ENCODE results near the gene EXOC6B. TPM values are rescaled to one million over a fixed set of nuclear protein-coding genes. Genes with fewer than 3 reads are reported as not detected.
"Not testable (repeated sequence)": the region's sequence is repeated elsewhere in the genome, so short reads cannot be mapped to it uniquely, and the experiment has no call there.

Gene EXOC6B
- total RNA-seq, 1 experiment from 2014 or later, result 8.4 TPM

DNA sequence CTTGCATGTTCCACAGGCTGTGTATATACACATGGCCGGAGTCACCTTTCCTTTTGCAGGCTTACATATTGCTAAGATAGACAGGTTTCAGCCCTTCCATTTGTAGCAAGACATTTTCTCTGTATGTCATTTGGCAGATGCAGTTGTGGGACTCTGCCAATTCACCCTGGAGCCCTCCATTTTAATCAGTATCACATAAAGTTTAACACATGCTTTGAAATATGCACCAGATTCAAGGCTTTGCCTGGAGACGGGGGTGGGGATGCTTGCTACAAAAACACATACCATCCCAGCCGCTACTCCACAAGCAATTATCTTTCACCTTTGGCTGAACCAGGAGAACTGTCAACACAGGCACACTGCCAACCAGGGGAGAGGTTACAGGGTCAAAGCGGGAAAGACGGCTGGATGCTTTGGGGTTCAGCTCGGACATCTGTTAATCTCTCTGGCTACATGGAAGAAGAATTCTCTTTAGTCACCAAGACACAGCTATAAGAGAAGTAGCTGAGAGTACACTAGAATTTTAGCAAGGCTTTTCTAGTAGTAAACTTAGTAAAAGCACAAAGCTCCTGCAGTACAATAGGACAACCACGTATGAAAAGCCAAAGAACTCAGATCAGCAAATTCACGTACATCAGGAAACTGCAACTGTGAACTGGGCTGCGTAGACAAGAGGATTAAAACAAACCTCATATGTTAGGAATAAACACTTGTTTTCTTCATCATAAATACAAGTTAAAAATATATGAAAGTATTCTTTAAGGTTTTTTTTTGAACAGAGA, 130.9 kb downstream of the EXOC6B start:
- DNase-seq (ENCODE audit: extremely low read depth, low read depth), result no peak

DNA sequence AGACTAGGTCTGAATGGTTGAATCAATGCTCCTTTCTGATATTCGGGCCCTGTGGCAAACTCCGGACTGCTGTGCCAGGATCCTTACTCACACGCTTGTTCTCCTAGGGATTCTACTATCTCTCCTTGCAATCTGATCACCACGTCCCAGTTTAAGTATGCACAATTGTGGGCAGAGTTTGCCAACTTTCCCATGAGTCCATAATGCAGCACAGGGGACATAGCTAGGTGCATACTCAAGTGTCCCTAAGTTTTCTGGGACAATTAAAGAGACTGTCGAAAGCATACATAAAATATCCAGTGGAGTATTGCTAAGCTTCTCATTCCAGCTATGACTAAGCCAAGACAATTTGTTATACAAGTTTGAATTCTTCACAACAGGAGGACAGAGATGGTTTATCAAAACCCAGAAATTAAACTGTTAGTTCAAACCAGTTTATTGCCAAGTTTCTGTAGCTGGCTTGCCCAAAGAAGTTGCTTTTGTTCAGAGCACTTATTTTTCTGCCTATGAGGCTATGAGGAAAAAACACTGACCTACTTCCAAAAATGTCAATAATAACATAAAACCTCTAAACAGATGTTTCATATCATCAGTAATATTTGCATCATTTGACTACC, 136.1 kb downstream of the EXOC6B start:
- no peak for DNase-seq (ENCODE audit: extremely low read depth, low read depth)

DNA sequence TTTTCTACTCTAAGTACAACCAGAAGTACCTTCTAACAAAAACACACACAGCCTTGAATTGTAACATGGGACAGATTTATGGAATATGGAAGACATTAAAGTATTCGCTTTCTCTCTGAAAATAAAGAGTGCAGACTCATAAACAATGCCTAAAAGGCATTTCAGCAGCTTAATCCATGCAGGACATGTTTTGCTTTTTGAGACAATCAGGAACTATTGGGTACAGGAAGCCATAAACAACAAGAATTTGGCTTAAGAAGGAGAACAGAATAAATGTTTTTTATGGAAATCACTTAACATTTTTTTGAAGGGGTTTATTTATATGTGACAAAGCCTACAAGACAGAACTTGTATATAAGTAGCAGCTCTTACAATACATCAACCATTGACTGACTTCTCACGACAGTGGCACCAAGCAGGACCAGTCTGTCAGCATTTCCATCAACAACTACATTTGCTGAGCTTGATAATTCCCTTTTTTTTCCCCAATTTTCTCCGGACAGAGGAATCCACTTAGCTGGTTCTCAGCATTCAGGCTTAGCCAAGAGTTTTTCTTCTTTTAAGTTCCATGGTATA, 140.1 kb downstream of the EXOC6B start:
- DNase-seq (ENCODE audit: extremely low read depth, low read depth), result no peak

DNA sequence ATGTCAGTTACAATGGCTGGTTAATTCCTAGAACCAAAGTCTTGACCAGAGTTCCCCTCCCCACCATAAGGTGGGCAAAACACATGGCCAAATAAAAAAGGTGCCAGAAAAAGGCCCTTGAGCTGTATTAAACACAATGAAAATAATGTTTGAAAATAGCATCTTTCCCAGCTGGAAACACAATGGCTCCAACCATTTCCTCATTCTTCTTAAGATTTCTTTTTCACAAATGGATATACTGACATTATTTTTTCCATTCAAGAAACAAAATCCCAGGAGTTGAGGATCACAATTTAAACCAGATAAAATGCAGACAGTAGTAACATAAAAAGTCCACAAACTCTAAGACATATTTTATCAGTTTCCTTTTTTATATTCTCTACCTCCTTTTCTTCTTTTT, 143.8 kb downstream of the EXOC6B start:
- DNase-seq (ENCODE audit: extremely low read depth, low read depth), result no peak

DNA sequence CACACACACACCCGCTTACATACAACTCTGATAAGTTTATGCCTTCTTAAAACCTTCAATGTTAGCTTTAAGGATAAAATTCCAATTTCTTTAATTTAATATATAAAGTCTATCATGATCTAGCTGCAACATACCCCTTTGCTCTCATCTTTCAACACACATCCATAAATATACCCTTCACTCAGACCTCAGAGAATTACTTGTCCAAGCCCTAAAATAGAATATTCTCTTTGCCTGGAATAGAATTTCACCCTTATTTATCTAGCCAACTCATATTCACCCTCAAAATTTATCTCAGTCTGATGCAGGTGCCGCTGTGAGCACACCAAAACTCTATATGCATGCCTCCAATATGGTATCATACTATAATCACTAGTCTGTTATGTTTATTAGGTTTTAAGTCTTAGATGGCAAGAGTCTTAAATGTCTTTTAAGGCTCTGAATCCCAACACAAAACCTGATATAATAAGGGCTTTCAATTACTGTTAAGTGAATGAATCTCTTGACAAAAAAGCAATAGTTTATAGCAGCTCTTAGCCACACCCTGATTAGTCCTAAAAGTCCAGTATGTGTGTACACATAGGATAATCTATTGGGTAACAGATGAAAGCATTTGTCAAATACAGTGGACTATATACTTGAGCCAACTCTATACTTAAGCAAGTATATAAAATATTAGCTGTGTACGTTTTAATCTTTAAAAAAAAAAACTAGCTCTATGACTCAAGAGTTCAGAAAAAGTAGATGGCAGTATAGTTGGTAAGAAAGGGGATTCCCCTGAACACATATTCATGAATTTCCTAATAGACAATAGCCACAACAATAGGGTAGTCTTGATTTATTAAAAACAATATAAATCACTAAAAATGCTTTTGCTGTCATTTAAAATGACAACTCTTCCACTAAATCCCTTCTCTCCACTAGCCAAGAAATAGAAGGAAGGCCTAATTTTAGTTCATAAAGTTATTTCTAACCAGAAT, 144.5 kb downstream of the EXOC6B start:
- DNase-seq (ENCODE audit: extremely low read depth, low read depth), result no peak

DNA sequence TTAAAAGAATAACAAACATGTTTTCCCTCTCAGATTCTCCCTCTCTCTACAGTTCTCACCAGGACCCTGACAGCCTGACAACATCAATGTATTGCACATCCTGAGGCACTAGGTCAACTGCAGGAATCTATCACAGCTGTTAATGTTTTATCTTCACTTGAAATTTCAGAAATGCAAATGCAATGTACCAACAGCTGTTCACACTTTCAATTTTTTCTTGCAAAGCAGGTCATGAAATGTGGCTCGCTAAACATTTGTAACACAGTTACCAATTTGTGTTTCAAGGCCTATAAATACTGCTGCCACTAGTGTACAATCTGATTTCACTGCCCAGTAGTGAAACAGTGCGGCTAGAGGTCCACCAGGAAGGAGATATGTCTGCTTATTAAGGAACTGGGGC, 147.8 kb downstream of the EXOC6B start:
- DNase-seq (ENCODE audit: extremely low read depth, low read depth), result no peak

DNA sequence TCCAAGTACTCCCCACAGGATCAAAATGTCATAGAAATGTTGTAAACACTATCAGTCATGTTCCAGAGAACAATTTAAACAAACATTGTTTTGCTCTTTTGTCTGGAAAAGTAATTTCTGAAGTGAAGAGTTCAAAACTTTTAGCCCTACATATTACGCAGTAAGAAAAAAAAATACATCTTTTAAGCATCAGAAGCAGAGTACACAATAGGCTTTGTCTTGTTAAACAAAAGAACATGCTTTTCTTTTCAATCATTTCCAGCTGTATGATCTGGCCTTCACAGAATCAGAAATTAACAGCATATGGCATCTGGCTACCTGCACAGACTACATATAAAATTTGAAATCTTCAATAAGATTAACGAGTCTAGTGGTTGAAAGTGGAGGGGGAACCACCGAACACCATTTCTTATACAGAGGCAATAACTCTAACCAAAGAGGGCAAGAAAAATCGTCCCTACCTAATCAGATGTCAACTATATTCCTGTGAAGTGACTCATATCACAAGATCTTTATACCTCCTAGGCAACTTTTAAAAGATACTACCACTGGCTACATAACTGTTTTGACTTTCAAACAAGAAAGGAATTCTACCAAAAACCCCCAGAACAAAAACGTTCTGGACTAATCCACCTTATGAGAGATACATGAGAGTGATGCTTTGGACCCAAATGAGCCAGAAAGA, 149.3 kb downstream of the EXOC6B start:
- no peak for DNase-seq (ENCODE audit: extremely low read depth, low read depth)

DNA sequence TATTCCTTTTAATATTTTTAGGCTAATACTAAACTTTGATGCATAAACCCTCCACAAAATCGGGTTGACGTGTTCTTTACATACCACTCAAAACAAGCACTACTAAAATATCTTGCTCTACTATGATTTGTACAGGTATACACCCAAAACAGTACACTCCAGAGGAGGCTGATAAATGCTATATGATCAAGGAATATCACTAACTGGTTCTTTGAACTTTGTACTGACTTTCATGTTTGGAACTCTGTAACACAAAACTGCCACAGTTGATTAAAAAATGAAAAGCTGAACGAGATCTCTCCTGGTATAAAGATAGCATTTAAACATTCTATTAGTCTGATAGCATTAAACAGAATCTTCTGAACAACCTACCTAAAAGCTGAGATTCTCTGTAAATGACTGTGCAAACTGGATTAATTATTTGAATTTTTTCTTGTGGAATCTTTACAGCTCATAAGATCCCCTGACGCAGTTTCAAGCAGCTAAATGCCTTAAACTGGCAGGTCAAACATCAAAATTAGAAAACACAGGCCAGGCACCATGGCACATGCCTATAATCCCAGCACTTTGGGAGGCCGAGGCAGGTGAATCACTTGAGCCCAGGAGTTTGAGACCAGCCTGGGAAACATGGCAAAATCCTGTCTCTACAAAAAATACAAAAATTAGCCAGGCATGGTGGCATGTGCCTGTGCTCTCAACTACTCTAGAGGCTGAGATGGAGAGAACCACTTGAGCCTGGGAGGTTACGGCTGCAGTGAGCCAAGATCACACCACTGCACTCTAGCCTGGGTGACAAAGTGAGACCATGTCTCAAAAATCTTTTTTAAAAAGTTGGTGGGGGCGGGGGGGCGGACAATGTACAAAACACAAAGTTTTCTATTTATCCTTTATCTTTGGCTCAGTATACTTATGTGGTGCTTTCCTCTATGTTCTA, 150.6 kb downstream of the EXOC6B start:
- DNase-seq (ENCODE audit: extremely low read depth, low read depth), result no peak

DNA sequence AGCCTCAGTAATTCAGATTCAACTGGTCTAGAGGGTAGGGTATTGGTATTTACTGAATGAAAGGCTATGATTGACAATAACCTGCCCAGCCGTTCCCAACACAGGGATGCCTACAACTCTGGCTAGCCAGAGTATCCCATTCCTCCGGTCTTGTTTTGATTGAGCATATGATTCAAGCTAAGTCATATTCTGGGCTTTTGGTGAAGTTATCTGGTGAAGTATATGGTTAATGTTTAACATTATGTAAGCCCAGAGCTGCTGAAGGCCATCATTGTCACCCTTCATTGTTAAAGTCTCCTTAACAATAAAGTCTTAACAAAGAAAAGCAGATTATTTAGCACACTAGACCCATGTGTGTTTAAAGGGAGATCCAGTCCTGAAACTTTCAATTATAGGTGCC, 152.6 kb downstream of the EXOC6B start:
- no peak for DNase-seq (ENCODE audit: extremely low read depth, low read depth)

DNA sequence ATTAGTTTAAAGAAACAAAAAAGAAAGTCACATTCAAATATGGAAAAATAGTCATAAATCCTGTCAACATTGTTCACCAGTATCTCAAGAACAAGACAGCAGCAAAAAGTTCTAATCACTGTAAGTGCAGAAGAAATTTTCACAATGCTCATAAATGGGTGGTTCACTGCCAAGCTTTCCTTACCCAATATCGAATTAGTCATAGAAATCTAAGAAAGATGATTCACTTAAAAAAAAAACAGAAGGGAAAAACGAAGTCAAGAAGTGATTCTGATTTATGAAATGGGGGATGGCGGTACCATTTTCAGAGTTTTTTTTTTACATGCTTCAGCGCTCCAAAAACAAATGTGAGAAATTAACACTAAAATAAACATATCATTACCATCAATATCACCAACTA, 156.7 kb downstream of the EXOC6B start:
- no peak for DNase-seq (ENCODE audit: extremely low read depth, low read depth)

DNA sequence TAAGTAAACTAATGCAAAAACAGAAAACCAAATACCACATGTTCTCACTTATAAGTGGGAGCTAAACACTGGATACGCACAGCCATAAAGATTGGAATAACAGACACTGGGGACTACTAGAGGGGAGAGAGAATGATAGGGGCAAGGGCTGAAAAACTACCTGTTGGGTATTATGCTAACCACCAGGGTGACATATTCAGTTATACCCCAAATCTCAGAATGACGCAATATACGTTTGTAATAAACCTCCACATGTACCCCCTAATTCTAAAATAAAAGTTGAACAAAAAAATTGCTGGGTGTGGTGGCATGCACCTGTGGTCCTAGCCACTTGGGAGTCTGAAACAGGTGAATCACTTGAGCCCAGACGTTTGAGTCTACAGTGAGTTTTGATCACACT, 157.2 kb downstream of the EXOC6B start:
- DNase-seq (ENCODE audit: extremely low read depth, low read depth), result no peak

DNA sequence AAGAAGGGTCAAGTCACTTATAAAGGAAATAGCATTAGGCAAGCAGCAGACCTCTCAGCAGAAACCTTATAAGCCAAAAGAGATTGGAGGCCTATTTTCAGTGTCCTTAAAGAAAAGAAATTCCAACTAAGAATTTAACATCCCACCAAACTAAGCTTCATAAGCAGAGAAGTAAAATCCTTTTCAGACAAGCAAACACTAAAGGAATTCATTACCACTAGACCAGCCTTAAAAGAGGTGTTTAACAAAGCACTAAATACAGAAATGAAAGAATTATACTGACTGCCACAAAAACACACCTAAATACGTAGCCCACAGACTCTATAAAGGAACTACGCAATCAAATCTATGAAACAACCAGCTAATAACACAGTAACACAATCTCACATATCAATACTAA, 160.4 kb downstream of the EXOC6B start:
- DNase-seq (ENCODE audit: extremely low read depth, low read depth), result no peak

DNA sequence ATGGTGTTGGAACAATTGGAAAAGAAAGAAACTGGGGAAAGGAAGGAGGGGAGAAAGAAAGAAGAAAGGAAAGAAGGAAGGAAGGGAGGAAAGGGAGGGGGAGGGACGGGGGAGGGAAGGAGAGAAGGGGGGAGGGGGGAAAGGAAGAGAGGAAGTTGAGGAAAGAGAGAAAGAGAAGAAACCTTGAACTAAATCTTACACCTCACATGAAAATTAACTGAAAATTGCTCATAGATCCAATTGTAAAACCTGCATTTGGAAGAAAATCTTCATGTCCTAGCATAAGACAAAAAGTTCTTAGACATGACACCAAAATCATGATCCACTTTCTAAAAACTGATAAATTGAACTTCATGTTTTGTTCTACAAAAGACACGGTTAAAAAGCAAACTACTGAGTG, 163.8 kb downstream of the EXOC6B start:
- DNase-seq (ENCODE audit: extremely low read depth, low read depth), result no peak

DNA sequence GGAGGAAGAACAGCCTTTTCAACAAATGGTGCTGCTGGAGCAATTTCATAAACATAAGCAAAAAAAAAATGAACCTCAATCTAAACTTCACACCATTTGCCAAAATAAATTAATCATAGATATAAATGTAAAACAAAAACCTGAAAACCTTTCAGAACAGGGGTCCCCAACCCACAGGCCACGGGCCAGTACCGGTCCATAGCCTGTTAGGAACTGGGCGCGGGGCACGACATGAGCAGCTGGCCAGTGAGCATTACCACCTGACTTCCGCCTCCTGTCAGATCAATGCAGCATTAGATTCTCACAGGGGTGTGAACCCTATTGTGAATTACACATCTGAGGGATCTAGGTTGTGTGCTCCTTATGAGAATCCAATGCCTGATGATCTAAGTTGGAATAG, 176.0 kb downstream of the EXOC6B start:
- DNase-seq (ENCODE audit: extremely low read depth, low read depth), result no peak

DNA sequence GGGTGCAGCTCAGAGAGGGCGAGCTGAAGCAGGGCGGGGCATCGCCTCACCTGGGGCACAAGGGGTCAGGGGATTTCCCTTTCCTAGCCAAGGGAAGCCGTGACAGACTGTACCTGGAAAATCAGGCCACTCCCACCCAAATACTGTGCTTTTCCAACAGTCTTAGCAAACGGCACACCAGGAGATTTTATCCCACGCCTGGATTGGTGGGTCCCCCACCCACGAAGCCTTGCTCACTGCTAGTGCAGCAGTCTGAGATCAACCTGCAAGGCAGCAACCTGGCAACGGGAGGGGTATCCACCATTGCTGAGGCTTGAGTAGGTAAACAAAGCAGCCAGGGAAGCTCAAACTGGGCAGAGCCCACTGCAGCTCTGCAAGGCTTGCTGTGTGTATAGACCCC, 184.6 kb downstream of the EXOC6B start:
- DNase-seq (ENCODE audit: extremely low read depth, low read depth), result not testable (repeated sequence)

DNA sequence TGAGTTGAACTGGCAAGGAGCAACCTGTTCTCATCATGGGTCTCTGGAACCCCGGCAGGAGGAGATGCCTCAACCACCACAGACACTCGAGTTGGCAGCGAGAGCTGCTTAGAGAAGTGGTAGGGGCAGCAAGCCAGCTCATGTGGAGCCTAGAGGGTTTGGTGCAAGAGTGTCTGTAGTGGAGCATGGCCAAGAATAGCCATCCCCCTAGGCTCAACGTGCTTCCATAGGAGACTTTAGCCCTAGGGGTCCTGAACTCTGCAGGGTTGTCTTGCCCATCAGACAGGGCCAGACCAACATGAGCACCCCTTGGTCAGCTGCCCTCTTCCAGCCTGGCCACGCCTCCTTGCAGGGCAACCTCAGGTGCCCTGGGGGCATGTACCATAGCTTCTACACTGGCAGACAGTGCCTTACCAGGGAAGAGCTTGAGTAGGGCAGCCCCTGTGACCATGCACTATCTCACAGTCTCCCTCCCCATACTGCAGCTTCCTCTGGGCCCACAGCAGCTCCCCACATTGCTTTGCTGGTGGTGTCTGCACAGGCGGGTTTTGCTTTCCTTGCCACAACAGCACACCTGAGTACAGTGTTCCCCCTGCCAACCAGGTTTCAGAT, 187.1 kb downstream of the EXOC6B start:
- no peak for DNase-seq (ENCODE audit: extremely low read depth, low read depth)

DNA sequence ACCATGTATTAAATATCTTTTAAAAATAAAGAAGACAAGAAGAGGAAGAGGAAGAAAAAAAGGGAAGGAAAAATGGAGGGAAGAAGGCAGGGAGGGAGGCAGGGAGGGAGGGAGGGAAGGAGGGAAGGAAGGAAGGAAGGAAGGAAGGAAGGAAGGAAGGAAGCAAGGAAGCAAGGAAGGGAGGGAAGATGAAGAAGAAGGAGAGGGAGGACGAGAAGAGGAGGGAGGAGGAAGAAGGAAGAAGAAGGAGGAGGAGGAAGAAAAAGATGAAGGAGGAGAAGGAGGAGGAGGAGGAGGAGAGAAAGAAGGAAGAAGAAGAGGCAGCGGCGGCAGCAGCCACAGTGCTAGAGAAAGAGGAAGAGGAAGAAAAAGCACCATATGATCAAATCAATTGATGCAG, 189.6 kb downstream of the EXOC6B start:
- DNase-seq (ENCODE audit: extremely low read depth, low read depth), result no peak

DNA sequence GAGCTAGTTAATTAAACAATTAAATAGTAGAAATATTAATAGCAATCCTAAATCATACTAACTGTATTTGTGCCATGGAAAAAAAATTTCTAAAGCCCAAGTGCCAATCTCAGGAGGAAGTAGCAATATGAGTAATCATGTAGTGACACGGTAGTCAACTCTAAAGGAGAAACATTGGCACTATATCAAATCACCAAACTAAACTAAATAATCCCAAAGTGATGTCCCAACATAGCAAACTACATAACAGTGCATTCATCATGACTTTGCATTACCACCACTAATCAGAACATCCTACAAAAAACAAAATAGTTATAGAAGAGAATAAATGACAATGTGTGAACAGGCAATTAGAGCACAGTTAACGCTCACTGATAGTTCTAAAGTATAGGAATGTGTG, 195.1 kb downstream of the EXOC6B start:
- peak; percentile 5 for DNase-seq (ENCODE audit: extremely low read depth, low read depth)

DNA sequence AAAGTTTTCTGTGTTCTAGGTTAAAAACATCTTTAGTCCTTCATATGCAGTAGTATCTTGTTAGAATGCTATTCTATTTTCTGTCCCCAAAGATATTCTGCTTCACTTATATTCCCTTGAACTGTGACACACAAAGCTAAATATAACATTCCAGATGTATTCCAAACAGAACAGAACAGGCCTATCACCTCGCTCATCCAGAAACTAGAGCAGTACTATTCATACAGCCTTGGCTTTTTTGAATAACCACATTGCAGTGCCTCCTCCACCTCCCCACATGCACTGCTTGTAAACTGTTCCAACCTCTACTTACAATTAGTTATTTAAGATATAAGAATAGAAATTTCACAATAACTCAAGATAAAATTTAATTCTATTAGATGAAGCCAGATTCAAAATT, 196.8 kb downstream of the EXOC6B start:
- no peak for DNase-seq (ENCODE audit: extremely low read depth, low read depth)
